K562 (cell line): Measurements from ENCODE around the gene VPS11. TPM values are rescaled to one million over a fixed set of nuclear protein-coding genes. Genes with fewer than 3 reads are reported as not detected.

Experiments used
- ARHGAP35 ChIP-seq: fragments of 450-650 bp; IDR thresholded peaks from 2 replicates; pipeline ENCODE4 v1.6.1; 2018; ENCODE audit not compliant: partially characterized antibody
- ARNT ChIP-seq, 2 experiments: fragments of 450-650 bp; IDR thresholded peaks; 2 replicates each; pipeline ENCODE4 v1.6.1; 2016; ENCODE audit warnings: mild to moderate bottlenecking in 1 of 2
- EP300 ChIP-seq: IDR thresholded peaks from 2 replicates; pipeline ENCODE4 v1.6.1; 2012; ENCODE audit warnings: low read length, improper control_type of control experiment
- FOXJ3 ChIP-seq: sonication (generic); formaldehyde crosslinking; IDR thresholded peaks from 2 replicates; pipeline ENCODE4 v1.4.0; 2020; ENCODE audit warnings: mild to moderate bottlenecking, missing genetic modification reagents
- ILK ChIP-seq: fragments of 450-650 bp; IDR thresholded peaks from 2 replicates; pipeline ENCODE4 v1.6.1; 2016; ENCODE audit warnings: missing genetic modification characterization, low read depth, mild to moderate bottlenecking, missing compliant biosample characterization, moderate library complexity, borderline replicate concordance
- KDM5B ChIP-seq: fragments of 200-600 bp; sonication (generic); IDR thresholded peaks from 2 replicates; pipeline ENCODE4 v1.6.1; 2012; ENCODE audit warnings: low read depth, mild to moderate bottlenecking, moderate library complexity, low read length, control low read depth, inconsistent platforms; ENCODE audit not compliant: insufficient replicate concordance
- MED1 ChIP-seq: sonication (generic); formaldehyde crosslinking; IDR thresholded peaks from 2 replicates; pipeline ENCODE4 v1.8.1; 2023; ENCODE audit warnings: missing genetic modification reagents, borderline replicate concordance
- NCOA2 ChIP-seq, 2 experiments: fragments of 450-650 bp; IDR thresholded peaks; 2 replicates each; pipeline ENCODE4 v1.6.1; 2018; ENCODE audit warnings: mild to moderate bottlenecking in 2 of 2, moderate library complexity in 1 of 2; ENCODE audit not compliant: partially characterized antibody in 2 of 2
- NFE2L1 ChIP-seq: fragments of 450-650 bp; IDR thresholded peaks from 2 replicates; pipeline ENCODE4 v1.6.1; 2016; ENCODE audit warnings: missing genetic modification characterization, low read depth, mild to moderate bottlenecking, missing compliant biosample characterization, moderate library complexity, borderline replicate concordance
- NFRKB ChIP-seq: fragments of 450-650 bp; IDR thresholded peaks from 2 replicates; pipeline ENCODE4 v1.6.1; 2016; ENCODE audit warnings: low read depth
- RFX5 ChIP-seq: IDR thresholded peaks from 2 replicates; pipeline ENCODE4 v1.6.1; 2011; ENCODE audit warnings: low read depth, mild to moderate bottlenecking, improper control_type of control experiment, low read length
- SAP30 ChIP-seq: fragments of 200-600 bp; sonication (generic); IDR thresholded peaks from 2 replicates; pipeline ENCODE4 v1.6.1; 2012; ENCODE audit warnings: borderline replicate concordance, low read depth, mild to moderate bottlenecking, moderate library complexity, low read length, control low read depth, inconsistent platforms; ENCODE audit not compliant: insufficient read depth, poor library complexity, severe bottlenecking
- U2AF2 ChIP-seq: fragments of 200-400 bp; formaldehyde crosslinking; optimal IDR thresholded peaks from 2 replicates; pipeline ENCODE3; 2017; ENCODE audit warnings: low read depth, mild to moderate bottlenecking, low read length
- ZBTB8A ChIP-seq: fragments of 450-650 bp; IDR thresholded peaks from 2 replicates; pipeline ENCODE4 v1.6.1; 2018; ENCODE audit warnings: mild to moderate bottlenecking, moderate library complexity; ENCODE audit not compliant: partially characterized antibody
- ZNF354B ChIP-seq: fragments of 250-450 bp; sonication (Bioruptor Pico); IDR thresholded peaks from 2 replicates; pipeline ENCODE4 v1.4.0; 2020
- ZNF431 ChIP-seq: sonication (generic); formaldehyde crosslinking; IDR thresholded peaks from 2 replicates; pipeline ENCODE4 v1.8.0; 2022; ENCODE audit warnings: mild to moderate bottlenecking, missing genetic modification reagents
- polyA plus RNA-seq, 8 experiments: library from polyadenylated mRNA; depleted of rRNA in 4 of 8; stranded (reverse) in 5 of 8; unstranded in 3 of 8; fragments of >200 nt; fragmentation: Nextera tagmentation in 2 of 8; fragmentation: Illumina TruSeq in 1 of 8; extraction: Ambion mirVana in 2 of 8; extraction: Trizol in 1 of 8; gene quantifications; 2 replicates each; pipeline versions ENCODE4 v1.2.1 to v1.2.3, GENCODE V29; 2011 to 2014; ENCODE audit warnings: inconsistent platforms in 1 of 8, missing spikeins in 1 of 8
- total RNA-seq, 7 experiments: library from RNA; depleted of rRNA in 6 of 7; stranded (reverse); fragments of >200 nt in 6 of 7; fragmentation: Illumina TruSeq in 2 of 7; extraction: Trizol in 2 of 7; gene quantifications; 2 replicates each; pipeline versions ENCODE4 v1.2.1 to v1.2.3, GENCODE V29; 2011 to 2021; ENCODE audit warnings: low replicate concordance in 1 of 7
- TF ChIP-seq, protein P1 (sequence below), 2 experiments: fragments of 200-800 bp in 1 of 2; sonication (Bioruptor generic) in 1 of 2; sonication (generic) in 1 of 2; formaldehyde crosslinking in 1 of 2; IDR thresholded peaks in 1 of 2; conservative IDR thresholded peaks in 1 of 2; 2 replicates each; pipeline versions ENCODE4 v1.5.0 to v1.6.1; 2016 to 2020; ENCODE audit warnings: missing compliant biosample characterization in 1 of 2, missing genetic modification characterization in 1 of 2, missing genetic modification reagents in 1 of 2
- TF ChIP-seq, protein P2 (sequence below): fragments of 250-450 bp; sonication (Bioruptor Pico); IDR thresholded peaks from 2 replicates; pipeline ENCODE4 v1.8.0; 2021; ENCODE audit warnings: moderate library complexity, mild to moderate bottlenecking, inconsistent platforms
- TF ChIP-seq, protein P3 (sequence below): fragments of 200-800 bp; sonication (Bioruptor generic); IDR thresholded peaks from 2 replicates; pipeline ENCODE4 v1.6.1; 2016; ENCODE audit warnings: missing genetic modification characterization, missing compliant biosample characterization

The VPS11 gene
- total and polyA plus RNA-seq, 9 of the 15 experiments (the other 6 are each of a cell fraction or from before 2014, with no cell fraction given) = 14.1 to 35.5 (median 27.5) TPM

DNA sequence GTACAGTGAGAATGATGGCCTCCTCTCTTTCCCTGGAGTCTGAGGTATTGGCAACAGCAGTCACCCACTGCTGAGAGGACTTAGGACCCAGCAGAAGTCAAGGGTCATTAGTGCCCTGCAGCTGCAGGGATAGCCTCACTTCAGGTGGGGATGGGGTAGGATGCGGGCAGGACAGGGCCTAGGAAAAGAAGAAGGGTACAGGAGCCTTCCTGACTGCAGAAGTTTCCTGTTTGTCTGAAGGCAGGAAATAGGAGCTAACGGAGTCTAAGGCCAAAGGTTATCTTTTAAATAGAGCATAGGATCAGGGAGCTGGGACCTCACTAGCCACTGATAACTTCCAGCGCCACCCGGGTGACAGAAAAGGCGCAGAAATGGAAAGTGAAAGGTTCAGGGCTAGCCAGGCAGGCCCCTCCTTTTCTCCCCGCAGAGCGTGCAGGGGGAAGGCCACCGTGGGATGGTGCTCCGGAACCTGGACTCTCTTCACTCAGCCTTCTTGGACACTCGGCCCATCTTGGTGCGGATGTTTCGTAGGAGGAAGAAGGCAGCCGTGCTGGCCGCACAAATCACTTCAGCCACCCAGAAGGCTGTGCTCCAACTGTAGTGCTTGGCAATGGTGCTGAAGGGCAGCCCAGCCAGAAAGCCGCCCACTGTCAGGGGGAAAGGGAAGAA is 43.1 kb upstream of the VPS11 start (continued):
- TF ChIP-seq, protein P1, sequence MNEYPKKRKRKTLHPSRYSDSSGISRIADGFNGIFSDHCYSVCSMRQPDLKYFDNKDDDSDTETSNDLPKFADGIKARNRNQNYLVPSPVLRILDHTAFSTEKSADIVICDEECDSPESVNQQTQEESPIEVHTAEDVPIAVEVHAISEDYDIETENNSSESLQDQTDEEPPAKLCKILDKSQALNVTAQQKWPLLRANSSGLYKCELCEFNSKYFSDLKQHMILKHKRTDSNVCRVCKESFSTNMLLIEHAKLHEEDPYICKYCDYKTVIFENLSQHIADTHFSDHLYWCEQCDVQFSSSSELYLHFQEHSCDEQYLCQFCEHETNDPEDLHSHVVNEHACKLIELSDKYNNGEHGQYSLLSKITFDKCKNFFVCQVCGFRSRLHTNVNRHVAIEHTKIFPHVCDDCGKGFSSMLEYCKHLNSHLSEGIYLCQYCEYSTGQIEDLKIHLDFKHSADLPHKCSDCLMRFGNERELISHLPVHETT (CRISPR knock-in tag; conservative IDR thresholded peaks at IDR 0.05 in 1 of 2, IDR thresholded peaks at IDR 0.05 in 1 of 2) = no peak
- TF ChIP-seq, protein P2, sequence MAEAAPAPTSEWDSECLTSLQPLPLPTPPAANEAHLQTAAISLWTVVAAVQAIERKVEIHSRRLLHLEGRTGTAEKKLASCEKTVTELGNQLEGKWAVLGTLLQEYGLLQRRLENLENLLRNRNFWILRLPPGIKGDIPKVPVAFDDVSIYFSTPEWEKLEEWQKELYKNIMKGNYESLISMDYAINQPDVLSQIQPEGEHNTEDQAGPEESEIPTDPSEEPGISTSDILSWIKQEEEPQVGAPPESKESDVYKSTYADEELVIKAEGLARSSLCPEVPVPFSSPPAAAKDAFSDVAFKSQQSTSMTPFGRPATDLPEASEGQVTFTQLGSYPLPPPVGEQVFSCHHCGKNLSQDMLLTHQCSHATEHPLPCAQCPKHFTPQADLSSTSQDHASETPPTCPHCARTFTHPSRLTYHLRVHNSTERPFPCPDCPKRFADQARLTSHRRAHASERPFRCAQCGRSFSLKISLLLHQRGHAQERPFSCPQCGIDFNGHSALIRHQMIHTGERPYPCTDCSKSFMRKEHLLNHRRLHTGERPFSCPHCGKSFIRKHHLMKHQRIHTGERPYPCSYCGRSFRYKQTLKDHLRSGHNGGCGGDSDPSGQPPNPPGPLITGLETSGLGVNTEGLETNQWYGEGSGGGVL (CRISPR knock-in tag) = no peak
- no peak for TF ChIP-seq ARNT (IDR thresholded peaks at IDR 0.05)
- no peak for TF ChIP-seq FOXJ3 (CRISPR knock-in tag)
- no peak for TF ChIP-seq KDM5B
- TF ChIP-seq ZNF354B (CRISPR knock-in tag) = no peak
- TF ChIP-seq U2AF2 = no peak
- TF ChIP-seq NFE2L1 = no peak
- no peak for TF ChIP-seq ZNF431 (CRISPR knock-in tag)
- 0 out of 2 replicates have a peak, but pooled peaks have one; percentile 16 for TF ChIP-seq EP300
- TF ChIP-seq ARHGAP35 = no peak
- no peak for TF ChIP-seq NFRKB
- TF ChIP-seq ZBTB8A = no peak
- no peak for TF ChIP-seq NCOA2 (IDR thresholded peaks at IDR 0.05; ENCODE audit: partially characterized antibody in 2 of 2)
- TF ChIP-seq SAP30 = no peak
- TF ChIP-seq RFX5 = no peak
- no peak for TF ChIP-seq MED1
- no peak for TF ChIP-seq ILK
- TF ChIP-seq, protein P3, sequence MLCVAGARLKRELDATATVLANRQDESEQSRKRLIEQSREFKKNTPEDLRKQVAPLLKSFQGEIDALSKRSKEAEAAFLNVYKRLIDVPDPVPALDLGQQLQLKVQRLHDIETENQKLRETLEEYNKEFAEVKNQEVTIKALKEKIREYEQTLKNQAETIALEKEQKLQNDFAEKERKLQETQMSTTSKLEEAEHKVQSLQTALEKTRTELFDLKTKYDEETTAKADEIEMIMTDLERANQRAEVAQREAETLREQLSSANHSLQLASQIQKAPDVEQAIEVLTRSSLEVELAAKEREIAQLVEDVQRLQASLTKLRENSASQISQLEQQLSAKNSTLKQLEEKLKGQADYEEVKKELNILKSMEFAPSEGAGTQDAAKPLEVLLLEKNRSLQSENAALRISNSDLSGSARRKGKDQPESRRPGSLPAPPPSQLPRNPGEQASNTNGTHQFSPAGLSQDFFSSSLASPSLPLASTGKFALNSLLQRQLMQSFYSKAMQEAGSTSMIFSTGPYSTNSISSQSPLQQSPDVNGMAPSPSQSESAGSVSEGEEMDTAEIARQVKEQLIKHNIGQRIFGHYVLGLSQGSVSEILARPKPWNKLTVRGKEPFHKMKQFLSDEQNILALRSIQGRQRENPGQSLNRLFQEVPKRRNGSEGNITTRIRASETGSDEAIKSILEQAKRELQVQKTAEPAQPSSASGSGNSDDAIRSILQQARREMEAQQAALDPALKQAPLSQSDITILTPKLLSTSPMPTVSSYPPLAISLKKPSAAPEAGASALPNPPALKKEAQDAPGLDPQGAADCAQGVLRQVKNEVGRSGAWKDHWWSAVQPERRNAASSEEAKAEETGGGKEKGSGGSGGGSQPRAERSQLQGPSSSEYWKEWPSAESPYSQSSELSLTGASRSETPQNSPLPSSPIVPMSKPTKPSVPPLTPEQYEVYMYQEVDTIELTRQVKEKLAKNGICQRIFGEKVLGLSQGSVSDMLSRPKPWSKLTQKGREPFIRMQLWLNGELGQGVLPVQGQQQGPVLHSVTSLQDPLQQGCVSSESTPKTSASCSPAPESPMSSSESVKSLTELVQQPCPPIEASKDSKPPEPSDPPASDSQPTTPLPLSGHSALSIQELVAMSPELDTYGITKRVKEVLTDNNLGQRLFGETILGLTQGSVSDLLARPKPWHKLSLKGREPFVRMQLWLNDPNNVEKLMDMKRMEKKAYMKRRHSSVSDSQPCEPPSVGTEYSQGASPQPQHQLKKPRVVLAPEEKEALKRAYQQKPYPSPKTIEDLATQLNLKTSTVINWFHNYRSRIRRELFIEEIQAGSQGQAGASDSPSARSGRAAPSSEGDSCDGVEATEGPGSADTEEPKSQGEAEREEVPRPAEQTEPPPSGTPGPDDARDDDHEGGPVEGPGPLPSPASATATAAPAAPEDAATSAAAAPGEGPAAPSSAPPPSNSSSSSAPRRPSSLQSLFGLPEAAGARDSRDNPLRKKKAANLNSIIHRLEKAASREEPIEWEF (CRISPR knock-in tag) = no peak
